ENCODE results near the gene FOXN3. TPM values are rescaled to one million over a fixed set of nuclear protein-coding genes. Genes with fewer than 3 reads are reported as not detected.

The FOXN3 gene
- total RNA-seq, 2 donors from 2014 or later, result 61.2 to 84.1 TPM

DNA sequence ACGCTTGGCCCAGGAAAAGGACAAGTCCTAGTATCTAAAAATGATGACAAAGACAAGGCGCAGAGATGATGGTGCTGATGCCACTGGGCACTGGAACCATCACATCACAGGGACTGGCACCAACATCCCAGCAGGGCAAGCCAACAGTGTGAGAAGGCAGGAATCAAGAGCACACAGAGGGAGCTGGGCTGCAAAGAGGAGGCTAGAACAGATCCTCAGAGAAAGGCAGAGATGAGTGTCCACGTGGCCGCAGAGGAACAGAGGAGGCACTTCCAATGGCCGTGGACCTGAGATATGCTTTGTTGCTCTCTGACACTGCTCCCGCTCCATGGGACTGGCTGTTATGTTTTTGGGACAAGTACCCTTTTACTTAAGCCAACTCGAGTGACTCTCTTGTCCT is 17.9 kb downstream of the FOXN3 start:
- H3K9me3 ChIP-seq (ENCODE audit: control insufficient read depth, low read length), result no peaks in the 10 kb centered on the region
- no peak overlapping the region for H3K4me3 ChIP-seq (ENCODE audit: low read length)
- 85 to 94% methylated on average over 5 to 7 of the region's 7 CpGs for WGBS, 2 experiments (ENCODE audit: insufficient coverage in 1 of 2, insufficient read length in 1 of 2)
- TF ChIP-seq, protein P1, sequence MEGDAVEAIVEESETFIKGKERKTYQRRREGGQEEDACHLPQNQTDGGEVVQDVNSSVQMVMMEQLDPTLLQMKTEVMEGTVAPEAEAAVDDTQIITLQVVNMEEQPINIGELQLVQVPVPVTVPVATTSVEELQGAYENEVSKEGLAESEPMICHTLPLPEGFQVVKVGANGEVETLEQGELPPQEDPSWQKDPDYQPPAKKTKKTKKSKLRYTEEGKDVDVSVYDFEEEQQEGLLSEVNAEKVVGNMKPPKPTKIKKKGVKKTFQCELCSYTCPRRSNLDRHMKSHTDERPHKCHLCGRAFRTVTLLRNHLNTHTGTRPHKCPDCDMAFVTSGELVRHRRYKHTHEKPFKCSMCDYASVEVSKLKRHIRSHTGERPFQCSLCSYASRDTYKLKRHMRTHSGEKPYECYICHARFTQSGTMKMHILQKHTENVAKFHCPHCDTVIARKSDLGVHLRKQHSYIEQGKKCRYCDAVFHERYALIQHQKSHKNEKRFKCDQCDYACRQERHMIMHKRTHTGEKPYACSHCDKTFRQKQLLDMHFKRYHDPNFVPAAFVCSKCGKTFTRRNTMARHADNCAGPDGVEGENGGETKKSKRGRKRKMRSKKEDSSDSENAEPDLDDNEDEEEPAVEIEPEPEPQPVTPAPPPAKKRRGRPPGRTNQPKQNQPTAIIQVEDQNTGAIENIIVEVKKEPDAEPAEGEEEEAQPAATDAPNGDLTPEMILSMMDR (conservative IDR thresholded peaks at IDR 0.05), result no peak
- H3K27ac ChIP-seq (ENCODE audit: low read depth, low read length), result peak overlapping the region; percentile 78
- no peak overlapping the region for H3K4me3 Mint-ChIP-seq
- no peak for DNase-seq
- no peak overlapping the region for H3K9ac ChIP-seq (ENCODE audit: extremely low read depth, low read length, poor library complexity, severe bottlenecking)
- H3K36me3 Mint-ChIP-seq (ENCODE audit: low read depth), result peaks cover 29% of the 10 kb centered on the region
- peaks cover 3% of the 10 kb centered on the region for H3K36me3 ChIP-seq (ENCODE audit: control insufficient read depth, insufficient read depth, low read length)
- no peaks in the 10 kb centered on the region for H3K9me3 Mint-ChIP-seq
- H3K27ac Mint-ChIP-seq, result no peak overlapping the region
- peaks cover 17% of the 10 kb centered on the region for H3K4me1 Mint-ChIP-seq
- H3K27me3 ChIP-seq (ENCODE audit: control insufficient read depth, insufficient read depth, low read length, poor library complexity, severe bottlenecking), result no peaks in the 10 kb centered on the region
- H3K27me3 Mint-ChIP-seq (ENCODE audit: insufficient read depth), result no peaks in the 10 kb centered on the region
- H3K4me1 ChIP-seq (ENCODE audit: control insufficient read depth, insufficient read depth, low read length), result no peaks in the 10 kb centered on the region

GRCh38 chr14:89397569-89398230 is 19.3 kb downstream of the FOXN3 start:
- Histone ChIP-seq H3K4me1 (ENCODE audit: control insufficient read depth, insufficient read depth, low read length) (no peaks in the 10 kb centered on the region), H3K27me3 (ENCODE audit: control insufficient read depth, insufficient read depth, low read length, poor library complexity, severe bottlenecking) (no peaks in the 10 kb centered on the region), H3K36me3 (ENCODE audit: control insufficient read depth, insufficient read depth, low read length) (peaks cover 3% of the 10 kb centered on the region), H3K27ac (ENCODE audit: low read depth, low read length) (no peak overlapping the region), H3K4me3 (ENCODE audit: low read length) (no peak overlapping the region), H3K9ac (ENCODE audit: extremely low read depth, low read length, poor library complexity, severe bottlenecking) (no peak overlapping the region), H3K9me3 (ENCODE audit: control insufficient read depth, low read length) (no peaks in the 10 kb centered on the region)
- H3K4me1 Mint-ChIP-seq, result peaks cover 17% of the 10 kb centered on the region
- peaks cover 25% of the 10 kb centered on the region for H3K36me3 Mint-ChIP-seq (ENCODE audit: low read depth)
- WGBS, 2 experiments (ENCODE audit: insufficient coverage in 1 of 2, insufficient read length in 1 of 2), result 82 to 94% methylated on average over 3 of the region's 3 CpGs
- no peak for DNase-seq
- TF ChIP-seq, protein P1 (conservative IDR thresholded peaks at IDR 0.05), result no peak
- H3K27ac Mint-ChIP-seq, result no peak overlapping the region
- no peaks in the 10 kb centered on the region for H3K9me3 Mint-ChIP-seq
- H3K27me3 Mint-ChIP-seq (ENCODE audit: insufficient read depth), result no peaks in the 10 kb centered on the region
- H3K4me3 Mint-ChIP-seq, result no peak overlapping the region

DNA sequence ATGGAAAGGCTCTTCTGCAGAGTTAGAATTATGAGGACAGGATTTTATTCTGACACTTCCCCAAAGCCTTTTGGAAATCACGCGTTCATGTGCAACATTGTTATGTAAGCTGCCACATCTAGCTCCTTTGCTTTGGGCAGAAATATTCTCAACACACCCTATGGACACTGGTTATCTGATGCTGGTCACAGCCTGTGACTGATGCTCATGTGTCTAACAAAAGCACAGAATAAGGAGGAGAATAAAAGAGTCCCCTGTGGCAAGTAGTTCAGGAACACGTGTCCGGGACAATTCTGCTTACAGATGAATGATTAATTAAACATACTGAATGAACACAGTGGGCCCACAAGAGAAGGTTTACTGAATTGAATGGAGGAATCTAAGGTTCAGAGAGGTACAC is 22.1 kb downstream of the FOXN3 start:
- Histone ChIP-seq H3K36me3 (ENCODE audit: control insufficient read depth, insufficient read depth, low read length) (peaks cover 3% of the 10 kb centered on the region), H3K27me3 (ENCODE audit: control insufficient read depth, insufficient read depth, low read length, poor library complexity, severe bottlenecking) (no peaks in the 10 kb centered on the region), H3K27ac (ENCODE audit: low read depth, low read length) (no peak overlapping the region), H3K9me3 (ENCODE audit: control insufficient read depth, low read length) (no peaks in the 10 kb centered on the region), H3K4me3 (ENCODE audit: low read length) (no peak overlapping the region), H3K4me1 (ENCODE audit: control insufficient read depth, insufficient read depth, low read length) (no peaks in the 10 kb centered on the region), H3K9ac (ENCODE audit: extremely low read depth, low read length, poor library complexity, severe bottlenecking) (no peak overlapping the region)
- H3K4me1 Mint-ChIP-seq, result peaks cover 15% of the 10 kb centered on the region
- H3K36me3 Mint-ChIP-seq (ENCODE audit: low read depth), result peaks cover 19% of the 10 kb centered on the region
- DNase-seq, result no peak
- no peak overlapping the region for H3K4me3 Mint-ChIP-seq
- H3K27me3 Mint-ChIP-seq (ENCODE audit: insufficient read depth), result no peaks in the 10 kb centered on the region
- no peaks in the 10 kb centered on the region for H3K9me3 Mint-ChIP-seq
- 95 to 100% methylated on average over 4 of the region's 4 CpGs for WGBS, 2 experiments (ENCODE audit: insufficient coverage in 1 of 2, insufficient read length in 1 of 2)
- H3K27ac Mint-ChIP-seq, result no peak overlapping the region
- TF ChIP-seq, protein P1 (conservative IDR thresholded peaks at IDR 0.05), result no peak
